HCT116 (cell line): ENCODE measurements around the gene ROBO1.

Experiments used
- EZH2 ChIP-seq: fragments of 200-600 bp; sonication (generic); IDR thresholded peaks from 2 replicates; pipeline ENCODE4 v1.6.1; 2017; ENCODE audit warnings: antibody characterized with exemption, mixed run types
- POLR2A ChIP-seq: IDR thresholded peaks from 2 replicates; pipeline ENCODE4 v1.7.0; 2011; ENCODE audit warnings: borderline replicate concordance; ENCODE audit not compliant: insufficient read depth, insufficient read length; ENCODE audit errors: extremely low read depth
- POLR2AphosphoS5 ChIP-seq: IDR thresholded peaks from 2 replicates; pipeline ENCODE4 v1.6.1; 2011; ENCODE audit warnings: mild to moderate bottlenecking, low read depth, low read length, moderate library complexity
- SIN3A ChIP-seq: IDR thresholded peaks from 2 replicates; pipeline ENCODE4 v1.6.1; 2012; ENCODE audit warnings: low read depth
- ZFX ChIP-seq: fragments of 450-650 bp; IDR thresholded peaks from 2 replicates; pipeline ENCODE4 v1.6.1; 2017
- TF ChIP-seq, protein P1 (sequence below), 3 experiments: fragments of 200-600 bp in 1 of 3; sonication (generic) in 1 of 3; IDR thresholded peaks in 2 of 3; conservative IDR thresholded peaks in 1 of 3; 2 replicates each; pipeline ENCODE4 v1.5.1; 2012 to 2017; ENCODE audit warnings: low read depth in 2 of 3, low read length in 2 of 3, antibody characterized with exemption in 1 of 3, borderline replicate concordance in 1 of 3, control low read depth in 1 of 3, mild to moderate bottlenecking in 1 of 3, mixed read lengths in 1 of 3, mixed run types in 1 of 3, moderate library complexity in 1 of 3; ENCODE audit not compliant: insufficient read depth in 1 of 3
- TF ChIP-seq, protein P2 (sequence below): IDR thresholded peaks from 2 replicates; pipeline ENCODE4 v1.6.1; 2012
- TF ChIP-seq, protein P3 (sequence below): IDR thresholded peaks from 2 replicates; pipeline ENCODE4 v1.6.1; 2012
- TF ChIP-seq, protein P4 (sequence below): IDR thresholded peaks from 2 replicates; pipeline ENCODE4 v1.6.1; 2011; ENCODE audit warnings: mild to moderate bottlenecking, low read length, moderate library complexity; ENCODE audit not compliant: insufficient replicate concordance; ENCODE audit errors: extremely low read depth
- TF ChIP-seq, protein P5 (sequence below): IDR thresholded peaks from 2 replicates; pipeline ENCODE4 v1.6.1; 2012; ENCODE audit warnings: low read depth

DNA sequence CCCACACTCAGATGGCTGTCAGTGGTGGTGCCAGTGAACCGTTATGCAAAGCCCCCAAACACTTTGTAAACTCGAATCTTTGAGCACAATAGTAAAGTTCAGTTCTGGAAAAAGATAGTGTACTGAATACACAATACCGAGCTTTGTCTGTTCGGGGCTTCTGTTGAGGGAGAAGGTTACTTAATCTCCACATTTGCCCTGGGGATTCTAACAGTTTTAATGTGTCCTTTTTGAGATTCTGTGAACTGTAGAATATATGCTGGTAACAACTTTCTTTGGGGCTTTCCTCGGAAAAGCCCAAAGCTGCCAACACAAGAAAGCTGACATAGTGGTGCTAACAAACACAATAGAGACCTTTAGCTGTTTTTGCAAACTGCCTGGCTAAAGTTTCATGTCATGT, 686.5 kb downstream of the ROBO1 start:
- TF ChIP-seq EZH2: no peak
- TF ChIP-seq, protein P1, sequence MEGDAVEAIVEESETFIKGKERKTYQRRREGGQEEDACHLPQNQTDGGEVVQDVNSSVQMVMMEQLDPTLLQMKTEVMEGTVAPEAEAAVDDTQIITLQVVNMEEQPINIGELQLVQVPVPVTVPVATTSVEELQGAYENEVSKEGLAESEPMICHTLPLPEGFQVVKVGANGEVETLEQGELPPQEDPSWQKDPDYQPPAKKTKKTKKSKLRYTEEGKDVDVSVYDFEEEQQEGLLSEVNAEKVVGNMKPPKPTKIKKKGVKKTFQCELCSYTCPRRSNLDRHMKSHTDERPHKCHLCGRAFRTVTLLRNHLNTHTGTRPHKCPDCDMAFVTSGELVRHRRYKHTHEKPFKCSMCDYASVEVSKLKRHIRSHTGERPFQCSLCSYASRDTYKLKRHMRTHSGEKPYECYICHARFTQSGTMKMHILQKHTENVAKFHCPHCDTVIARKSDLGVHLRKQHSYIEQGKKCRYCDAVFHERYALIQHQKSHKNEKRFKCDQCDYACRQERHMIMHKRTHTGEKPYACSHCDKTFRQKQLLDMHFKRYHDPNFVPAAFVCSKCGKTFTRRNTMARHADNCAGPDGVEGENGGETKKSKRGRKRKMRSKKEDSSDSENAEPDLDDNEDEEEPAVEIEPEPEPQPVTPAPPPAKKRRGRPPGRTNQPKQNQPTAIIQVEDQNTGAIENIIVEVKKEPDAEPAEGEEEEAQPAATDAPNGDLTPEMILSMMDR (IDR thresholded peaks at IDR 0.05 in 2 of 3, conservative IDR thresholded peaks at IDR 0.05 in 1 of 3; ENCODE audit: borderline replicate concordance in 1 of 3, insufficient read depth in 1 of 3, low read depth in 2 of 3, low read length in 2 of 3): no peak
- TF ChIP-seq POLR2A: no peak
- TF ChIP-seq, protein P2, sequence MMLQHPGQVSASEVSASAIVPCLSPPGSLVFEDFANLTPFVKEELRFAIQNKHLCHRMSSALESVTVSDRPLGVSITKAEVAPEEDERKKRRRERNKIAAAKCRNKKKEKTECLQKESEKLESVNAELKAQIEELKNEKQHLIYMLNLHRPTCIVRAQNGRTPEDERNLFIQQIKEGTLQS: no peak
- TF ChIP-seq, protein P3, sequence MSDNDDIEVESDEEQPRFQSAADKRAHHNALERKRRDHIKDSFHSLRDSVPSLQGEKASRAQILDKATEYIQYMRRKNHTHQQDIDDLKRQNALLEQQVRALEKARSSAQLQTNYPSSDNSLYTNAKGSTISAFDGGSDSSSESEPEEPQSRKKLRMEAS: no peak
- no peak for TF ChIP-seq SIN3A
- no peak for TF ChIP-seq ZFX
- TF ChIP-seq, protein P4, sequence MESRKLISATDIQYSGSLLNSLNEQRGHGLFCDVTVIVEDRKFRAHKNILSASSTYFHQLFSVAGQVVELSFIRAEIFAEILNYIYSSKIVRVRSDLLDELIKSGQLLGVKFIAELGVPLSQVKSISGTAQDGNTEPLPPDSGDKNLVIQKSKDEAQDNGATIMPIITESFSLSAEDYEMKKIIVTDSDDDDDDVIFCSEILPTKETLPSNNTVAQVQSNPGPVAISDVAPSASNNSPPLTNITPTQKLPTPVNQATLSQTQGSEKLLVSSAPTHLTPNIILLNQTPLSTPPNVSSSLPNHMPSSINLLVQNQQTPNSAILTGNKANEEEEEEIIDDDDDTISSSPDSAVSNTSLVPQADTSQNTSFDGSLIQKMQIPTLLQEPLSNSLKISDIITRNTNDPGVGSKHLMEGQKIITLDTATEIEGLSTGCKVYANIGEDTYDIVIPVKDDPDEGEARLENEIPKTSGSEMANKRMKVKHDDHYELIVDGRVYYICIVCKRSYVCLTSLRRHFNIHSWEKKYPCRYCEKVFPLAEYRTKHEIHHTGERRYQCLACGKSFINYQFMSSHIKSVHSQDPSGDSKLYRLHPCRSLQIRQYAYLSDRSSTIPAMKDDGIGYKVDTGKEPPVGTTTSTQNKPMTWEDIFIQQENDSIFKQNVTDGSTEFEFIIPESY: no peak
- TF ChIP-seq POLR2AphosphoS5: no peak
- TF ChIP-seq, protein P5, sequence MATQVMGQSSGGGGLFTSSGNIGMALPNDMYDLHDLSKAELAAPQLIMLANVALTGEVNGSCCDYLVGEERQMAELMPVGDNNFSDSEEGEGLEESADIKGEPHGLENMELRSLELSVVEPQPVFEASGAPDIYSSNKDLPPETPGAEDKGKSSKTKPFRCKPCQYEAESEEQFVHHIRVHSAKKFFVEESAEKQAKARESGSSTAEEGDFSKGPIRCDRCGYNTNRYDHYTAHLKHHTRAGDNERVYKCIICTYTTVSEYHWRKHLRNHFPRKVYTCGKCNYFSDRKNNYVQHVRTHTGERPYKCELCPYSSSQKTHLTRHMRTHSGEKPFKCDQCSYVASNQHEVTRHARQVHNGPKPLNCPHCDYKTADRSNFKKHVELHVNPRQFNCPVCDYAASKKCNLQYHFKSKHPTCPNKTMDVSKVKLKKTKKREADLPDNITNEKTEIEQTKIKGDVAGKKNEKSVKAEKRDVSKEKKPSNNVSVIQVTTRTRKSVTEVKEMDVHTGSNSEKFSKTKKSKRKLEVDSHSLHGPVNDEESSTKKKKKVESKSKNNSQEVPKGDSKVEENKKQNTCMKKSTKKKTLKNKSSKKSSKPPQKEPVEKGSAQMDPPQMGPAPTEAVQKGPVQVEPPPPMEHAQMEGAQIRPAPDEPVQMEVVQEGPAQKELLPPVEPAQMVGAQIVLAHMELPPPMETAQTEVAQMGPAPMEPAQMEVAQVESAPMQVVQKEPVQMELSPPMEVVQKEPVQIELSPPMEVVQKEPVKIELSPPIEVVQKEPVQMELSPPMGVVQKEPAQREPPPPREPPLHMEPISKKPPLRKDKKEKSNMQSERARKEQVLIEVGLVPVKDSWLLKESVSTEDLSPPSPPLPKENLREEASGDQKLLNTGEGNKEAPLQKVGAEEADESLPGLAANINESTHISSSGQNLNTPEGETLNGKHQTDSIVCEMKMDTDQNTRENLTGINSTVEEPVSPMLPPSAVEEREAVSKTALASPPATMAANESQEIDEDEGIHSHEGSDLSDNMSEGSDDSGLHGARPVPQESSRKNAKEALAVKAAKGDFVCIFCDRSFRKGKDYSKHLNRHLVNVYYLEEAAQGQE: no peak
